HFFc6 (cell line): ENCODE results near the gene MAN2C1. TPM values are rescaled to one million over a fixed set of nuclear protein-coding genes. Genes with fewer than 3 reads are reported as not detected.

ENCODE experiments used
- DNase-seq: peaks from one replicate; pipeline ENCODE4 v3.0.0-alpha.2; 2018
- H3K27ac Mint-ChIP-seq: 2 replicates; pipeline ENCODE4 v1.8.0; 2020; ENCODE audit warnings: mild to moderate bottlenecking, mixed read lengths
- H3K27me3 Mint-ChIP-seq: 2 replicates; pipeline ENCODE4 v1.8.0; 2021; ENCODE audit warnings: mild to moderate bottlenecking, moderate library complexity, mixed read lengths; ENCODE audit not compliant: insufficient read depth
- H3K36me3 Mint-ChIP-seq: 2 replicates; pipeline ENCODE4 v1.8.0; 2021; ENCODE audit warnings: low read depth, mixed read lengths
- H3K4me1 Mint-ChIP-seq: 2 replicates; pipeline ENCODE4 v1.8.0; 2020; ENCODE audit warnings: low read depth, mixed read lengths
- H3K4me3 Mint-ChIP-seq: 2 replicates; pipeline ENCODE4 v1.8.0; 2020; ENCODE audit warnings: mild to moderate bottlenecking, moderate library complexity, mixed read lengths
- H3K9me3 Mint-ChIP-seq: 2 replicates; pipeline ENCODE4 v1.8.0; 2020; ENCODE audit warnings: mild to moderate bottlenecking, mixed read lengths
- total RNA-seq, 6 experiments: library from RNA; stranded (reverse); fragmentation: NEBNext Ultra II Directional; extraction: Animal tissue kit (Norgen Biotek cat#: 25700); gene quantifications; 2 replicates in 1 of 6; 3 replicates in 5 of 6; pipeline ENCODE4 v1.2.3, GENCODE V29; 2021
- TF ChIP-seq, protein P1 (sequence below): fragments of 200-600 bp; sonication (generic); IDR thresholded peaks from 2 replicates; pipeline ENCODE4 v1.5.0; 2021; ENCODE audit warnings: antibody characterized with exemption, mild to moderate bottlenecking

The MAN2C1 gene
- total RNA-seq, 6 experiments from 2014 or later = 92.8 to 111 (median 105) TPM

DNA sequence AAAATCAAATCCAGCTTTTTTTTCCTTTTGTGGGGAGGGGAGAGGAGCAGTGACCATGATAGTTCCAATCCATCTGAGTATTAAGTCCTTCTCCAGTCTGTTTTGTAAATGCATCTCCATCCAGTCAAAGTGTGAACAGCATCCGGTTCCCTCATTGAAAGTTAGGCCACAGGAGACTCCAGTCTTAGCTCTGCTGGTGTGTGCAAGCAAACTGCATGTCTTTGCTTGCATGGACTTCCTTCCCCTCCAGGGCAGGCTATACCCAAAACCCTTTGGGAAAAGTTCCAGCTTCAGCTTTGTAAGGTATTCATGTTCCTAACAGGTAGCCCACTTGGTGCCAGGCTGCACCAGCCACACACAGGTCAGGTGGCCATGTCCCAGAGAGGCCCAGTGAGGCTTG lies 3.1 kb upstream of the MAN2C1 start:
- Mint-ChIP-seq H3K27me3 (peaks cover 10% of the 10 kb centered on the region), H3K4me3 (no peak overlapping the region), H3K27ac (no peak overlapping the region), H3K4me1 (peaks cover 22% of the 10 kb centered on the region), H3K36me3 (peaks cover 21% of the 10 kb centered on the region; the same call in 1 of the 2 replicates), H3K9me3 (no peaks in the 10 kb centered on the region)
- TF ChIP-seq, protein P1, sequence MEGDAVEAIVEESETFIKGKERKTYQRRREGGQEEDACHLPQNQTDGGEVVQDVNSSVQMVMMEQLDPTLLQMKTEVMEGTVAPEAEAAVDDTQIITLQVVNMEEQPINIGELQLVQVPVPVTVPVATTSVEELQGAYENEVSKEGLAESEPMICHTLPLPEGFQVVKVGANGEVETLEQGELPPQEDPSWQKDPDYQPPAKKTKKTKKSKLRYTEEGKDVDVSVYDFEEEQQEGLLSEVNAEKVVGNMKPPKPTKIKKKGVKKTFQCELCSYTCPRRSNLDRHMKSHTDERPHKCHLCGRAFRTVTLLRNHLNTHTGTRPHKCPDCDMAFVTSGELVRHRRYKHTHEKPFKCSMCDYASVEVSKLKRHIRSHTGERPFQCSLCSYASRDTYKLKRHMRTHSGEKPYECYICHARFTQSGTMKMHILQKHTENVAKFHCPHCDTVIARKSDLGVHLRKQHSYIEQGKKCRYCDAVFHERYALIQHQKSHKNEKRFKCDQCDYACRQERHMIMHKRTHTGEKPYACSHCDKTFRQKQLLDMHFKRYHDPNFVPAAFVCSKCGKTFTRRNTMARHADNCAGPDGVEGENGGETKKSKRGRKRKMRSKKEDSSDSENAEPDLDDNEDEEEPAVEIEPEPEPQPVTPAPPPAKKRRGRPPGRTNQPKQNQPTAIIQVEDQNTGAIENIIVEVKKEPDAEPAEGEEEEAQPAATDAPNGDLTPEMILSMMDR = no peak
- DNase-seq = no peak

DNA sequence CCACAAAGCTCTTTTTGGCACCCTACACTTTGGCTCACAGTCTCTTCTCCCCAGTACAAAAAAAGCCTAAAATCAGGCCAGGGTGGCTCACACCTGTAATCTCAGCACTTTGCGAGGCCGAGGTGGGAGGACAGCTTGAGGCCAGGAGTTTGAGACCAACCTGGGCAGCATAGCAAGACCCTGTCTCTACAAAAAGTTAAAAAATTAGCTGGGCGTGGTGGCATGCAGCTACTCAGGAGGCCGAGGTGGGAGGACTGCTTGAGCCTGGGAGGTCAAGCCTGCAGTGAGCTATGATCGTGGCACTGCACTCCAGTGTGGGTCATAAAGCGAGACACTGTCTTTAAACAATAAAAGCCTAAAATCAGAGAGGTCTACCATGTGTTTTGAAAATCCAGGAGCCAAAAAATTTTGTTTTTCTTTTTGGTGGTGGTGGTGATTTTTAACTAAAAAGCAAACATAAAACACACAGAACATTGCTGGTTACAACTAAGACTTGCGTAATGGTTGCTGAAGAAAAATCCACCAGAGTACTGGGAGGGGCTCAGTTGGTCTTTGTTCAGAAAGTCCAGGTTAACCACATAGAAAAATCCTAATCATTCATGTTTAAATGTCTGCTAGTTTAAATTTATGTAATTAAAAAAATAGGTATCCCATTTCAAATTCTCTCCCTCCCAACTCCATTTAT lies 1.6 kb upstream of the MAN2C1 start:
- Mint-ChIP-seq H3K4me3 (peak overlapping the region; percentile 97), H3K27me3 (peaks cover 9% of the 10 kb centered on the region), H3K9me3 (no peaks in the 10 kb centered on the region), H3K4me1 (peaks cover 22% of the 10 kb centered on the region), H3K27ac (peak overlapping the region; percentile 94; the same call in 1 of the 2 replicates), H3K36me3 (peaks cover 14% of the 10 kb centered on the region; the same call in 1 of the 2 replicates)
- no peak for DNase-seq
- TF ChIP-seq, protein P1 = no peak

DNA sequence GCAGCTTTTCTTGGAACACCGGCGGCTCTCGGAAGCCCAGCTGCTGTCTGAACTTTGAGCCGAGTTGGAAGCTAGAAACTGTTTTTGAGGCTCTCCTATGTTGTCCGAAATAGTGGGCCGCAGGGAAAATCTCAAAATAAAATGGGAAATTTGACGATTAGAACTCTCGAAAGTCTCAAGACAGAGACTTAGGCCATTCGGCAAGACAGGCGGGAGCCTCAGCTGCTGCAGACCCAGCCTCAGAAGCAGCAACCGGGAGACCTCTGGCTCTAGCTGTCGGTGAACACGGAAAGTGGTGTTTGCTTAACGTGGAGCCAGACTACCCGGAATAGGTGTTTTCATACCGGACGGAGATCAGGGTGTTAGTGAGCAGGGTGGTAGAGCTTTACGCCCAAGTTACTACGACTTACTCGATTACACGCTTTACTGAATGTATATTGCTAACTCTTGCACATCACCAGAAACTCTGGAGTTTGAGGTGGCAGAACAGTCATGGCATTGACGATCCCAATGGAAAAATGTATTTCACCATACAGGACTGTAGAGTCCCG lies 357 bp upstream of the MAN2C1 start:
- H3K36me3 Mint-ChIP-seq = peaks cover 15% of the 10 kb centered on the region; the same call in 1 of the 2 replicates
- TF ChIP-seq, protein P1 = no peak
- H3K4me3 Mint-ChIP-seq = peak overlapping the region; percentile 97
- no peaks in the 10 kb centered on the region for H3K9me3 Mint-ChIP-seq
- H3K27me3 Mint-ChIP-seq = peaks cover 10% of the 10 kb centered on the region
- H3K4me1 Mint-ChIP-seq = peaks cover 22% of the 10 kb centered on the region
- peak overlapping the region; percentile 94 for H3K27ac Mint-ChIP-seq
- DNase-seq = no peak

DNA sequence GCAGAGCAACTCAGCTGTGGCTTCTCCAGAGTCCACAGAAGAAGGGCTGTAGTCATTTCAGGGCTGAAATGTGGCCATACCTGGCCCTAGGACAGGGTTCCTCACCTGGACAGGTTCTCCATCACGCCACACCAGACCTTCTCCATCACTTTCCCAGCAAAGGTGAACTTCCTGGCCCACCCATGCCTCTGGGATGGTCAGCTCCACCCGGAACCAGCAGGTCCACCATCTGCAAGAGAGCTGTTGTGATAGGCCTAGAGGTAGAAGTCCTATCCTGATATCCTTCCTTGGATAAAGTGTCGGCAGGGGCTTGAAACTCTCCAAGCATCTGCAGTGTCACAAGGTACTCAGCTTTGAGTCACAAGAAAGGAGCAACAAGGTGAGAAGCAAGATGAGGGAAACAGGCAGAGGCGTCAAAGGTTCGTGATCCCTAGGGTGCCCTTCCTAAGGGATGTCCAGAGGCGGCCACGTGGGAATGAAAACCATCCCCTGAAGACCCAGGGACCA lies 948 bp downstream of the MAN2C1 start:
- peak overlapping the region; percentile 97 for H3K4me3 Mint-ChIP-seq
- peaks cover 14% of the 10 kb centered on the region; the same call in 1 of the 2 replicates for H3K36me3 Mint-ChIP-seq
- TF ChIP-seq, protein P1 = no peak
- H3K27me3 Mint-ChIP-seq = peaks cover 10% of the 10 kb centered on the region
- peaks cover 22% of the 10 kb centered on the region for H3K4me1 Mint-ChIP-seq
- no peak for DNase-seq
- H3K9me3 Mint-ChIP-seq = no peaks in the 10 kb centered on the region
- peak overlapping the region; percentile 77 for H3K27ac Mint-ChIP-seq

DNA sequence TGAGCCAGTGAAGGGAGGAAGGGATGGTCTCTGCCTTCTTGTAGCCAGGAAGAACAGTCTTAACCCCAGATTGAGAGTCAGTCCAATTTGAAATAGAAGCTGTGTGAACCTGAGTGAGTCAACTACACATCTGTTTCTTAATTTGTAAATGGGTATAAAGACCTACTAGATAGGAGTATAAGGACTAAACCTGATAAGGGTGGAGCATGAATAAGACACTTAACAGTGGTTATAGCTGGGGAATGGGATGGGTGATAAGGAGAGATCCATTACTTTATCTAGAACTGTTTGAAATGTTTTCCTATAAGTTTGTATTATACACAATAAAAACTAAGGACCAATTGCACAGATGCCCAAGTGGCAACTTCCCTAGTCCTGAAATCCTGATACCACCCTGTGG lies 1.4 kb downstream of the MAN2C1 start:
- H3K9me3 Mint-ChIP-seq = no peaks in the 10 kb centered on the region
- TF ChIP-seq, protein P1 = no peak
- peaks cover 22% of the 10 kb centered on the region for H3K4me1 Mint-ChIP-seq
- H3K4me3 Mint-ChIP-seq = peak overlapping the region; percentile 97; the same call in 1 of the 2 replicates
- peaks cover 10% of the 10 kb centered on the region for H3K27me3 Mint-ChIP-seq
- DNase-seq = no peak
- no peak overlapping the region; the same call in 1 of the 2 replicates for H3K27ac Mint-ChIP-seq
- H3K36me3 Mint-ChIP-seq = peaks cover 14% of the 10 kb centered on the region; the same call in 1 of the 2 replicates
